Common myeloid progenitor, CD34-positive (primary cell): ENCODE results near the gene GRIK2.

ENCODE experiments used
- CTCF ChIA-PET: fragments of 350-600 bp; sonication (Branson Sonifier 250); formaldehyde crosslinking; loops from one replicate; lab custom pipeline; 2021; ENCODE audit warnings: antibody characterized with exemption; lab: Charles Lee
- POLR2A ChIA-PET: fragments of 350-600 bp; sonication (Branson Sonifier 250); formaldehyde crosslinking; loops from one replicate; lab custom pipeline; 2021; ENCODE audit warnings: antibody characterized with exemption; lab: Charles Lee
- DNase-seq, 3 donors: peaks; one replicate each; pipeline versions ENCODE4 v3.0.0 to v3.0.0-alpha.2; 2013
- H3K27ac ChIP-seq, 2 experiments: 1 replicate in 1 of 2; 2 replicates in 1 of 2; pipeline ENCODE4 v1.7.0; 2013; ENCODE audit warnings: inconsistent platforms in 2 of 2, low read length in 2 of 2, mild to moderate bottlenecking in 2 of 2, low read depth in 1 of 2, moderate library complexity in 1 of 2; ENCODE audit not compliant: severe bottlenecking in 2 of 2, insufficient read depth in 1 of 2, poor library complexity in 1 of 2
- H3K27me3 ChIP-seq, 5 experiments: replicated peaks in 2 of 5; 1 replicate in 3 of 5; 2 replicates in 2 of 5; pipeline versions ENCODE4 v1.6.1 to v1.7.0; 2013; ENCODE audit warnings: low read length in 4 of 5, mild to moderate bottlenecking in 2 of 5, moderate library complexity in 2 of 5, inconsistent platforms in 1 of 5; ENCODE audit not compliant: insufficient read depth in 5 of 5, control insufficient read depth in 4 of 5
- H3K36me3 ChIP-seq, 4 experiments: 1 replicate in 2 of 4; 2 replicates in 2 of 4; pipeline versions ENCODE4 v1.6.1 to v1.7.0; 2013; ENCODE audit warnings: low read length in 3 of 4, control low read depth in 1 of 4, mild to moderate bottlenecking in 1 of 4; ENCODE audit not compliant: control insufficient read depth in 4 of 4, insufficient read depth in 4 of 4
- H3K4me1 ChIP-seq, 4 experiments: 1 replicate in 3 of 4; 2 replicates in 1 of 4; pipeline versions ENCODE4 v1.6.1 to v1.7.1; 2013; ENCODE audit warnings: low read length in 3 of 4, mild to moderate bottlenecking in 3 of 4, control low read depth in 1 of 4, inconsistent platforms in 1 of 4, moderate library complexity in 1 of 4; ENCODE audit not compliant: control insufficient read depth in 4 of 4, insufficient read depth in 4 of 4; ENCODE audit errors: control extremely low read depth in 1 of 4
- H3K4me3 ChIP-seq, 7 experiments: 1 replicate in 4 of 7; 2 replicates in 3 of 7; pipeline versions ENCODE4 v1.5.1 to v1.7.0; 2013; ENCODE audit warnings: mild to moderate bottlenecking in 7 of 7, low read length in 6 of 7, moderate library complexity in 6 of 7, inconsistent platforms in 2 of 7, low read depth in 2 of 7, control low read depth in 1 of 7; ENCODE audit not compliant: insufficient read depth in 4 of 7, control insufficient read depth in 1 of 7; ENCODE audit errors: extremely low read depth in 1 of 7
- H3K9me3 ChIP-seq, 5 experiments: 1 replicate in 4 of 5; 2 replicates in 1 of 5; pipeline versions ENCODE4 v1.6.1 to v1.7.1; 2013; ENCODE audit warnings: low read length in 4 of 5, mild to moderate bottlenecking in 2 of 5, inconsistent platforms in 1 of 5, low read depth in 1 of 5, moderate library complexity in 1 of 5; ENCODE audit not compliant: control insufficient read depth in 4 of 5, insufficient read depth in 2 of 5; ENCODE audit errors: control extremely low read depth in 1 of 5
- WGBS: methylation state at CpG from one replicate; pipeline ENCODE4 v1.1.5; 2013; ENCODE audit not compliant: insufficient coverage; 5-methylcytosine and 5-hydroxymethylcytosine counted together

Gene GRIK2

GRCh38 chr6:101728388-101728787 lies 334.9 kb downstream of the GRIK2 start:
- no peak overlapping the region for H3K27ac ChIP-seq
- H3K4me3 ChIP-seq: no peak overlapping the region
- CTCF ChIA-PET: no interaction called here
- H3K27me3 ChIP-seq: no peaks in the 10 kb centered on the region
- DNase-seq: no peak
- POLR2A ChIA-PET: no interaction called here
- H3K36me3 ChIP-seq: no peaks in the 10 kb centered on the region
- no CpG with 5 or more reads among the region's 2 CpGs for WGBS
- H3K4me1 ChIP-seq: no peaks in the 10 kb centered on the region
- H3K9me3 ChIP-seq: no peaks in the 10 kb centered on the region

- DNase-seq: no peak
- H3K36me3 ChIP-seq: no peaks in the 10 kb centered on the region
- H3K4me3 ChIP-seq: no peak overlapping the region
- CTCF ChIA-PET: no interaction called here
- H3K9me3 ChIP-seq: no peaks in the 10 kb centered on the region
- H3K27me3 ChIP-seq: no peaks in the 10 kb centered on the region
- no peaks in the 10 kb centered on the region for H3K4me1 ChIP-seq
- POLR2A ChIA-PET: no interaction called here
- H3K27ac ChIP-seq: no peak overlapping the region
Measured at GRCh38 chr6:101728956-101729355, 335.4 kb downstream of the GRIK2 start.

GRCh38 chr6:101730954-101731353 lies 337.4 kb downstream of the GRIK2 start:
- ChIA-PET POLR2A (no interaction called here), CTCF (no interaction called here)
- WGBS: no CpG with 5 or more reads among the region's 2 CpGs
- Histone ChIP-seq H3K9me3 (peaks cover 0 to under 1% (median 0%) of the 10 kb centered on the region in 5 experiments), H3K4me3 (no peak overlapping the region), H3K27ac (no peak overlapping the region), H3K4me1 (no peaks in the 10 kb centered on the region), H3K36me3 (no peaks in the 10 kb centered on the region), H3K27me3 (no peaks in the 10 kb centered on the region)
- DNase-seq: no peak

GRCh38 chr6:101733899-101734298 lies 340.4 kb downstream of the GRIK2 start:
- ChIA-PET CTCF (no interaction called here), POLR2A (no interaction called here)
- Histone ChIP-seq H3K27me3 (no peaks in the 10 kb centered on the region), H3K27ac (no peak overlapping the region), H3K36me3 (no peaks in the 10 kb centered on the region), H3K4me1 (no peaks in the 10 kb centered on the region), H3K9me3 (peaks cover 0 to 4% (median 0%) of the 10 kb centered on the region in 5 experiments), H3K4me3 (no peak overlapping the region)
- DNase-seq: no peak

- DNase-seq: no peak
- Histone ChIP-seq H3K4me3 (no peak overlapping the region), H3K36me3 (no peaks in the 10 kb centered on the region), H3K9me3 (peaks cover 0 to 4% (median 0%) of the 10 kb centered on the region in 5 experiments), H3K4me1 (no peaks in the 10 kb centered on the region), H3K27ac (no peak overlapping the region), H3K27me3 (peaks cover 0 to 2% (median 0%) of the 10 kb centered on the region in 5 experiments)
- CTCF ChIA-PET: no interaction called here
- POLR2A ChIA-PET: no interaction called here
- WGBS: no CpG with 5 or more reads among the region's 1 CpG
Measured at GRCh38 chr6:101738481-101738880, 345.0 kb downstream of the GRIK2 start.

GRCh38 chr6:101740631-101741030 lies 347.1 kb downstream of the GRIK2 start:
- POLR2A ChIA-PET: no interaction called here
- H3K4me1 ChIP-seq: no peaks in the 10 kb centered on the region
- DNase-seq: no peak
- peaks cover 0 to 4% (median 0%) of the 10 kb centered on the region in 5 experiments for H3K9me3 ChIP-seq
- H3K27ac ChIP-seq: no peak overlapping the region
- CTCF ChIA-PET: no interaction called here
- H3K4me3 ChIP-seq: no peak overlapping the region
- peaks cover 0 to 2% (median 0%) of the 10 kb centered on the region in 5 experiments for H3K27me3 ChIP-seq
- 43% methylated on average over 1 of the region's 2 CpGs for WGBS
- H3K36me3 ChIP-seq: no peaks in the 10 kb centered on the region

- no peak for DNase-seq
Measured at GRCh38 chr6:101741474-101742171, 348.1 kb downstream of the GRIK2 start.

More at GRCh38 chr6:101741474-101742171, 348.1 kb downstream of the GRIK2 start:
- Histone ChIP-seq H3K27me3 (peaks cover 0 to 2% (median 0%) of the 10 kb centered on the region in 5 experiments), H3K36me3 (no peaks in the 10 kb centered on the region), H3K4me1 (no peaks in the 10 kb centered on the region), H3K4me3 (no peak overlapping the region), H3K27ac (no peak overlapping the region), H3K9me3 (no peaks in the 10 kb centered on the region)
- ChIA-PET CTCF (no interaction called here), POLR2A (no interaction called here)
- WGBS: 33% methylated on average over 1 of the region's 2 CpGs
